OCI-LY1 (cell line): ENCODE data around the gene TNRC6C.

ENCODE experiments used
- H2AFZ ChIP-seq: fragments of 200-600 bp; sonication (generic), shearing (Covaris generic); 2 replicates; pipeline ENCODE4 v1.6.0; 2014; ENCODE audit warnings: antibody characterized with exemption, mild to moderate bottlenecking, low read length
- H3F3A ChIP-seq: fragments of 200-600 bp; sonication (generic), shearing (Covaris generic); 2 replicates; pipeline ENCODE4 v1.6.0; 2014; ENCODE audit warnings: mild to moderate bottlenecking, antibody characterized with exemption, low read length, moderate library complexity; ENCODE audit not compliant: insufficient read depth
- H3K27ac ChIP-seq: fragments of 200-600 bp; sonication (generic); 2 replicates; pipeline ENCODE4 v1.5.1; 2014; ENCODE audit warnings: low read length, mixed run types, mild to moderate bottlenecking, low read depth; ENCODE audit not compliant: poor library complexity, severe bottlenecking
- H3K27me3 ChIP-seq: fragments of 200-600 bp; sonication (generic); 2 replicates; pipeline ENCODE4 v1.6.0; 2014; ENCODE audit warnings: antibody characterized with exemption, mild to moderate bottlenecking, low read length, moderate library complexity; ENCODE audit not compliant: insufficient read depth
- H3K36me3 ChIP-seq: fragments of 200-600 bp; sonication (generic); 2 replicates; pipeline ENCODE4 v1.6.1; 2014; ENCODE audit warnings: mild to moderate bottlenecking, antibody characterized with exemption, low read length, moderate library complexity, mixed read lengths; ENCODE audit not compliant: insufficient read depth
- H3K4me1 ChIP-seq: fragments of 200-600 bp; sonication (generic); 2 replicates; pipeline ENCODE4 v1.5.1; 2014; ENCODE audit warnings: mild to moderate bottlenecking, low read length, moderate library complexity; ENCODE audit not compliant: insufficient read depth, severe bottlenecking
- H3K4me2 ChIP-seq: fragments of 200-600 bp; sonication (generic), shearing (Covaris generic); 2 replicates; pipeline ENCODE4 v1.6.1; 2014; ENCODE audit warnings: low read length
- H3K4me3 ChIP-seq: fragments of 200-600 bp; sonication (generic); 2 replicates; pipeline ENCODE4 v1.5.1; 2014; ENCODE audit warnings: low read length, low read depth, mild to moderate bottlenecking, mixed read lengths; ENCODE audit not compliant: poor library complexity, severe bottlenecking
- H3K79me2 ChIP-seq: fragments of 200-600 bp; shearing (Covaris generic); 2 replicates; pipeline ENCODE4 v1.6.1; 2016; ENCODE audit warnings: mixed run types, low read length, mixed read lengths; ENCODE audit not compliant: insufficient read depth
- H3K9ac ChIP-seq: fragments of 200-600 bp; sonication (generic), shearing (Covaris generic); 2 replicates; pipeline ENCODE4 v1.6.1; 2014; ENCODE audit warnings: mild to moderate bottlenecking, low read length, mixed read lengths
- H3K9me2 ChIP-seq: fragments of 200-600 bp; sonication (generic), shearing (Covaris generic); 2 replicates; pipeline ENCODE4 v1.6.1; 2014; ENCODE audit warnings: low read depth, mild to moderate bottlenecking, low read length, mixed read lengths
- H3K9me3 ChIP-seq: fragments of 200-600 bp; shearing (Covaris generic); 2 replicates; pipeline ENCODE4 v1.6.1; 2014; ENCODE audit warnings: low read length, mixed read lengths
- H4K20me1 ChIP-seq: fragments of 200-600 bp; sonication (generic), shearing (Covaris generic); 2 replicates; pipeline ENCODE4 v1.6.0; 2016; ENCODE audit warnings: mild to moderate bottlenecking, low read length; ENCODE audit not compliant: insufficient read depth
- CTCF ChIP-seq: fragments of 200-600 bp; sonication (generic), shearing (Covaris generic); IDR thresholded peaks from 2 replicates; pipeline ENCODE4 v1.5.1; 2017; ENCODE audit warnings: mild to moderate bottlenecking, antibody characterized with exemption, low read length, moderate library complexity, mixed read lengths
- EZH2 ChIP-seq: fragments of 200-600 bp; sonication (generic), shearing (Covaris generic); IDR thresholded peaks from 2 replicates; pipeline ENCODE4 v1.8.0; 2017; ENCODE audit warnings: borderline replicate concordance, mixed run types, mild to moderate bottlenecking, antibody characterized with exemption, low read length, moderate library complexity, mixed read lengths

The TNRC6C gene

DNA sequence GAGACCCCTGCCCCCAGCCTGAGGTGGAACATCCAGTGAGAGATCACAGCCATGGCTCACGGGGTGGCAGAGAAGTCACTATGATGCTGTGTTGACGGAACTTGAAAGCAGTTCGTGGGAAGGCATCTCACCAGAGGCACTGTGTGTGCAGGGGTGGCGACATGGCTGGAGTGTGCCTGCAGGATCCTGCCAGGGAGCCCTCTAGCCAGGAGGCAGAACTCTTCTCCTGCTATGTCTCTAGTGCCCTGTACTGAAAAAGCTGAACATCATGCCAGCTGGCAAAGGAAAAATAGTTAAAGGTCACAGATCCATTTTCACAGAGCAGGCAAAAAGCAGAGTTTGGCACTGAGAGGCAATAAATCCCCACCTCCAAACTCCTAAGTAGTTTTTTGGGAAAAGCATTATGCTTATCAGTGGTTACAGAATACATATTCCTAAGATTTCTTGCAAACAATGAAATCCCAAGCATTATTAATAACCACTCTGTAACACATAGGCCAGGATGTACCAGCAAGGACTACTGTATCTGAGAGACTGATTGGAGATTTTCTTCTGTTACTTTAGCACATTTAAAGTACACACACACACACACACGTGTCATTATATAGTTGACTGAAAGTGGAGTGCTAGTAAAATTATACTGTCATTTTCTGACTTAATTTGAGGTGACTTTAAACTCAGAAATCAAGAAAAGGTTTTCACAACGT lies 36.8 kb downstream of the TNRC6C start:
- TF ChIP-seq EZH2 = no peak
- no peak for TF ChIP-seq CTCF
- Histone ChIP-seq H2AFZ (no peak overlapping the region), H3K9me2 (no peaks in the 10 kb centered on the region), H3F3A (no peaks in the 10 kb centered on the region), H3K4me1 (no peaks in the 10 kb centered on the region), H3K9me3 (no peaks in the 10 kb centered on the region), H3K79me2 (no peaks in the 10 kb centered on the region), H3K27me3 (no peaks in the 10 kb centered on the region), H3K4me2 (no peak overlapping the region), H3K36me3 (no peaks in the 10 kb centered on the region), H3K4me3 (no peak overlapping the region), H3K27ac (no peak overlapping the region), H4K20me1 (no peaks in the 10 kb centered on the region), H3K9ac (no peak overlapping the region)

- no peak overlapping the region for H3K27ac ChIP-seq
- H3K36me3 ChIP-seq = no peaks in the 10 kb centered on the region
- H4K20me1 ChIP-seq = no peaks in the 10 kb centered on the region
- no peak overlapping the region for H3K4me3 ChIP-seq
- H3K9ac ChIP-seq = no peak overlapping the region
- H3K4me2 ChIP-seq = no peak overlapping the region
- H3K9me3 ChIP-seq = no peaks in the 10 kb centered on the region
- H3K4me1 ChIP-seq = no peaks in the 10 kb centered on the region
- no peaks in the 10 kb centered on the region for H3K79me2 ChIP-seq
- H3K27me3 ChIP-seq = no peaks in the 10 kb centered on the region
- H3F3A ChIP-seq = no peaks in the 10 kb centered on the region
- H3K9me2 ChIP-seq = no peaks in the 10 kb centered on the region
- no peak overlapping the region for H2AFZ ChIP-seq
- TF ChIP-seq CTCF = no peak
- TF ChIP-seq EZH2 = no peak
These were observed 37.8 kb downstream of the TNRC6C start for GRCh38 chr17:77996256-77996655.

- H4K20me1 ChIP-seq = no peaks in the 10 kb centered on the region
These were observed 41.1 kb downstream of the TNRC6C start for GRCh38 chr17:77999413-78000173.

More at GRCh38 chr17:77999413-78000173, 41.1 kb downstream of the TNRC6C start:
- Histone ChIP-seq H3K9me2 (no peaks in the 10 kb centered on the region), H3K36me3 (no peaks in the 10 kb centered on the region), H3K4me2 (no peak overlapping the region), H2AFZ (no peak overlapping the region), H3K9ac (no peak overlapping the region), H3K79me2 (no peaks in the 10 kb centered on the region), H3K4me3 (no peak overlapping the region), H3K27me3 (no peaks in the 10 kb centered on the region), H3F3A (no peaks in the 10 kb centered on the region), H3K4me1 (no peaks in the 10 kb centered on the region), H3K27ac (no peak overlapping the region), H3K9me3 (no peaks in the 10 kb centered on the region)
- TF ChIP-seq CTCF (no peak), EZH2 (no peak)
